Endodermal cell (in vitro differentiated cells): ENCODE results near the gene PRMT5. TPM values are rescaled to one million over a fixed set of nuclear protein-coding genes. Genes with fewer than 3 reads are reported as not detected.

Source experiments
- DNase-seq: peaks from one replicate; pipeline ENCODE4 v3.0.0-alpha.2; 2017
- H3K27ac ChIP-seq: 2 replicates; pipeline ENCODE4 v1.5.1; 2013; ENCODE audit warnings: mild to moderate bottlenecking, low read depth, low read length, moderate library complexity
- H3K27me3 ChIP-seq: 2 replicates; pipeline ENCODE4 v1.6.1; 2013; ENCODE audit warnings: mild to moderate bottlenecking, low read length, moderate library complexity; ENCODE audit not compliant: insufficient read depth, control insufficient read depth, poor library complexity, severe bottlenecking
- H3K36me3 ChIP-seq: 2 replicates; pipeline ENCODE4 v1.7.0; 2013; ENCODE audit warnings: mild to moderate bottlenecking, low read length, moderate library complexity; ENCODE audit not compliant: control insufficient read depth, insufficient read depth
- H3K4me1 ChIP-seq: one replicate; pipeline ENCODE4 v1.7.0; 2013; ENCODE audit warnings: low read length; ENCODE audit not compliant: control insufficient read depth, insufficient read depth
- H3K4me3 ChIP-seq: 2 replicates; pipeline ENCODE4 v1.5.1; 2013; ENCODE audit warnings: mild to moderate bottlenecking, low read length, moderate library complexity
- H3K9ac ChIP-seq: 2 replicates; pipeline ENCODE4 v1.6.1; 2013; ENCODE audit warnings: mild to moderate bottlenecking, low read length, moderate library complexity; ENCODE audit not compliant: poor library complexity, severe bottlenecking; ENCODE audit errors: extremely low read depth
- H3K9me3 ChIP-seq: 2 replicates; pipeline ENCODE4 v1.6.1; 2013; ENCODE audit warnings: mild to moderate bottlenecking, low read length, moderate library complexity; ENCODE audit not compliant: control insufficient read depth
- H3K27ac Mint-ChIP-seq: 2 replicates; pipeline ENCODE4 v1.8.0; 2020; ENCODE audit warnings: mixed read lengths
- H3K27me3 Mint-ChIP-seq: 2 replicates; pipeline ENCODE4 v1.8.0; 2021; ENCODE audit warnings: mild to moderate bottlenecking, mixed read lengths; ENCODE audit not compliant: insufficient read depth
- H3K36me3 Mint-ChIP-seq: 2 replicates; pipeline ENCODE4 v1.8.0; 2020; ENCODE audit warnings: low read depth, mixed read lengths
- H3K4me1 Mint-ChIP-seq: 2 replicates; pipeline ENCODE4 v1.8.0; 2020; ENCODE audit warnings: mixed read lengths
- H3K4me3 Mint-ChIP-seq: 2 replicates; pipeline ENCODE4 v1.8.0; 2020; ENCODE audit warnings: mild to moderate bottlenecking, moderate library complexity, mixed read lengths
- H3K9me3 Mint-ChIP-seq: 2 replicates; pipeline ENCODE4 v1.8.0; 2020; ENCODE audit warnings: mild to moderate bottlenecking, mixed read lengths
- WGBS, 2 experiments: methylation state at CpG; one replicate each; pipeline versions ENCODE4 v1.1.5 to v1.1.7; 2013; ENCODE audit warnings: missing lambda C conversion rate in 2 of 2, mixed read lengths in 1 of 2; ENCODE audit not compliant: insufficient coverage in 1 of 2, insufficient read length in 1 of 2; 5-methylcytosine and 5-hydroxymethylcytosine counted together
- total RNA-seq, 2 donors: library from RNA; stranded (reverse); fragmentation: NEBNext Ultra II Directional in 1 of 2; extraction: Animal tissue kit (Norgen Biotek cat#: 25700) in 1 of 2; gene quantifications; 2 replicates in 1 of 2; 3 replicates in 1 of 2; pipeline ENCODE4 v1.2.1, GENCODE V29; 2021
- TF ChIP-seq, protein P1 (sequence below): fragments of 200-600 bp; sonication (generic); conservative IDR thresholded peaks from 2 replicates; pipeline ENCODE4 v1.5.0; 2021; ENCODE audit warnings: antibody characterized with exemption, mild to moderate bottlenecking

PRMT5 gene
- total RNA-seq, 2 donors from 2014 or later, result 111 to 112 TPM

GRCh38 chr14:22932146-22932545 lies 3.0 kb upstream of the PRMT5 start:
- Mint-ChIP-seq H3K4me3 (no peak overlapping the region), H3K36me3 (peaks cover 7% of the 10 kb centered on the region), H3K9me3 (no peaks in the 10 kb centered on the region), H3K27ac (no peak overlapping the region), H3K27me3 (no peaks in the 10 kb centered on the region), H3K4me1 (peaks cover 21% of the 10 kb centered on the region)
- Histone ChIP-seq H3K9ac (no peak overlapping the region), H3K27me3 (no peaks in the 10 kb centered on the region), H3K27ac (no peak overlapping the region), H3K4me3 (no peak overlapping the region), H3K9me3 (no peaks in the 10 kb centered on the region), H3K36me3 (peaks cover 3% of the 10 kb centered on the region), H3K4me1 (peaks cover 13% of the 10 kb centered on the region)
- TF ChIP-seq, protein P1, sequence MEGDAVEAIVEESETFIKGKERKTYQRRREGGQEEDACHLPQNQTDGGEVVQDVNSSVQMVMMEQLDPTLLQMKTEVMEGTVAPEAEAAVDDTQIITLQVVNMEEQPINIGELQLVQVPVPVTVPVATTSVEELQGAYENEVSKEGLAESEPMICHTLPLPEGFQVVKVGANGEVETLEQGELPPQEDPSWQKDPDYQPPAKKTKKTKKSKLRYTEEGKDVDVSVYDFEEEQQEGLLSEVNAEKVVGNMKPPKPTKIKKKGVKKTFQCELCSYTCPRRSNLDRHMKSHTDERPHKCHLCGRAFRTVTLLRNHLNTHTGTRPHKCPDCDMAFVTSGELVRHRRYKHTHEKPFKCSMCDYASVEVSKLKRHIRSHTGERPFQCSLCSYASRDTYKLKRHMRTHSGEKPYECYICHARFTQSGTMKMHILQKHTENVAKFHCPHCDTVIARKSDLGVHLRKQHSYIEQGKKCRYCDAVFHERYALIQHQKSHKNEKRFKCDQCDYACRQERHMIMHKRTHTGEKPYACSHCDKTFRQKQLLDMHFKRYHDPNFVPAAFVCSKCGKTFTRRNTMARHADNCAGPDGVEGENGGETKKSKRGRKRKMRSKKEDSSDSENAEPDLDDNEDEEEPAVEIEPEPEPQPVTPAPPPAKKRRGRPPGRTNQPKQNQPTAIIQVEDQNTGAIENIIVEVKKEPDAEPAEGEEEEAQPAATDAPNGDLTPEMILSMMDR, result no peak
- no peak for DNase-seq
- 97% methylated on average over 3 of the region's 3 CpGs; no CpG with 5 or more reads in 1 of the 2 experiments for WGBS, 2 experiments

GRCh38 chr14:22929961-22930364 lies 787 bp upstream of the PRMT5 start:
- Mint-ChIP-seq H3K36me3 (peaks cover 25% of the 10 kb centered on the region), H3K9me3 (no peaks in the 10 kb centered on the region), H3K4me3 (no peak overlapping the region), H3K27ac (no peak overlapping the region), H3K27me3 (no peaks in the 10 kb centered on the region), H3K4me1 (peaks cover 21% of the 10 kb centered on the region)
- no peaks in the 10 kb centered on the region for H3K9me3 ChIP-seq
- H3K27ac ChIP-seq, result peak overlapping the region; percentile 16
- peaks cover 13% of the 10 kb centered on the region for H3K4me1 ChIP-seq
- peak overlapping the region; percentile 66 for H3K9ac ChIP-seq
- no peak for DNase-seq
- no peaks in the 10 kb centered on the region for H3K27me3 ChIP-seq
- TF ChIP-seq, protein P1, result no peak
- WGBS, 2 experiments, result 19 to 33% methylated on average over 1 of the region's 2 CpGs
- peak overlapping the region; percentile 92 for H3K4me3 ChIP-seq
- H3K36me3 ChIP-seq, result peaks cover 21% of the 10 kb centered on the region

DNA sequence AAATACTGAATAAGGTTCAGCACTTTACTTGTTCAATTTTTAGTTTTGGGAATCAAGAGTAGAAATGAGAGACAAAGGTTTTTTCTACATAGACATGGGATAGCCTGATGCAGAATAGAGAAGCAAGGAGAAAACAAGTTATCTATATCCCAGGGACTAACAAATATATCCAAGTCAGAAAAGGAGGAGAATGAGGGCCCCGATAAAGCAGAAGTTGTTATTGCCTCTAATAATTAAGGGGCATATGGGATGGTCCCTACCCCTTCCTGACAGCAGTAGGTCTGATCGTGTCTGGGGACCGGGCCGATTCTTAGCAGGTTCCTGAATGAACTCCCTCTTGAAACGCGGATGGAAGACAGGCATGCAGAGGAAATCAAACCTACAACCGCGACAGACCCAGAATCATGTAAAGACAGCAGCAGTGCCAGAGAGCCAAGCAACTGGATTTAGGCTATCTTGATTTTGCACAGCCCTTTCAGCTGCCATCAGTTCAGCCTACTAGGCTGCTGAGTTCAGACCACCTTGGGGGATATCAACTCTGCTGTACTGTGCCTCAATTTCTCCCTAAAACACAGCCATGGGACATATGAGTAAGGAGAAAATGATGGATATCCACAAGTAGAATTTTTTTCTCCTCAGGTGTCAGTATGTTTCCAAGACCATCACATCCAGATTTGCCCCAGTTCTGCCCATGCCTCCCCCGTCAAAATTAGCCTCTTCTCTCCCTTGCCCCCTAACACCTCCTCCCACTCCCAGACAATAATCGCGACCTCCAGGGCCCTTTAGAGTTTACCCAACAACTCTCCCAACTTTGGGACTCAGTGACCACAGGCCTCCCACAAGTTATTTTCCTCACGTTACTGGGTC lies 706 bp downstream of the PRMT5 start:
- Mint-ChIP-seq H3K36me3 (peaks cover 39% of the 10 kb centered on the region), H3K4me1 (peaks cover 16% of the 10 kb centered on the region), H3K9me3 (no peaks in the 10 kb centered on the region), H3K27me3 (no peaks in the 10 kb centered on the region), H3K27ac (no peak overlapping the region), H3K4me3 (no peak overlapping the region)
- no peaks in the 10 kb centered on the region for H3K9me3 ChIP-seq
- H3K4me1 ChIP-seq, result peaks cover 12% of the 10 kb centered on the region
- 29 to 32% methylated on average over 11 to 12 of the region's 12 CpGs for WGBS, 2 experiments
- H3K4me3 ChIP-seq, result peak overlapping the region; percentile 92
- TF ChIP-seq, protein P1, result no peak
- H3K36me3 ChIP-seq, result peaks cover 35% of the 10 kb centered on the region
- H3K27ac ChIP-seq, result peak overlapping the region; percentile 64
- DNase-seq, result no peak
- peak overlapping the region; percentile 65 for H3K9ac ChIP-seq
- no peaks in the 10 kb centered on the region for H3K27me3 ChIP-seq
